NCI-H524 treated with DMSO at 0.1 percent for 48 hours (cell line): Measurements from ENCODE around the gene CTIF.

ENCODE experiments used
- DNase-seq: peaks from one replicate; lab custom pipeline; 2025; lab: John Stamatoyannopoulos, UW

Gene CTIF

GRCh38 chr18:48621815-48622555 is 83.2 kb downstream of the CTIF start:
- no peak for DNase-seq

GRCh38 chr18:48622911-48623431 is 84.1 kb downstream of the CTIF start:
- DNase-seq = no peak

- no peak for DNase-seq
Measured at GRCh38 chr18:48623468-48624235, 84.8 kb downstream of the CTIF start.

- no peak for DNase-seq
Measured at GRCh38 chr18:48624856-48625255, 86.0 kb downstream of the CTIF start.

- no peak for DNase-seq
Measured at GRCh38 chr18:48627216-48627615, 88.4 kb downstream of the CTIF start.

GRCh38 chr18:48629730-48630324 is 91.0 kb downstream of the CTIF start:
- no peak for DNase-seq

GRCh38 chr18:48631851-48632250 is 93.0 kb downstream of the CTIF start:
- DNase-seq = no peak

- no peak for DNase-seq
Measured at GRCh38 chr18:48632676-48633257, 93.9 kb downstream of the CTIF start.

GRCh38 chr18:48634491-48634890 is 95.7 kb downstream of the CTIF start:
- no peak for DNase-seq

GRCh38 chr18:48634975-48635374 is 96.1 kb downstream of the CTIF start:
- DNase-seq = no peak

GRCh38 chr18:48635806-48636205 is 97.0 kb downstream of the CTIF start:
- DNase-seq = no peak

GRCh38 chr18:48636436-48636835 is 97.6 kb downstream of the CTIF start:
- DNase-seq = no peak

GRCh38 chr18:48637081-48637990 is 98.5 kb downstream of the CTIF start:
- no peak for DNase-seq

- no peak for DNase-seq
Measured at GRCh38 chr18:48638451-48638850, 99.6 kb downstream of the CTIF start.

GRCh38 chr18:48638896-48639771 is 100.3 kb downstream of the CTIF start:
- no peak for DNase-seq

GRCh38 chr18:48639772-48640432 is 101.1 kb downstream of the CTIF start:
- DNase-seq = no peak

- DNase-seq = no peak
Measured at GRCh38 chr18:48640566-48641270, 101.9 kb downstream of the CTIF start.

GRCh38 chr18:48641981-48642380 is 103.2 kb downstream of the CTIF start:
- DNase-seq = no peak

GRCh38 chr18:48642503-48642902 is 103.7 kb downstream of the CTIF start:
- no peak for DNase-seq
